Glomerular endothelial cell (primary cell): ENCODE data around the gene NCKIPSD. TPM values are rescaled to one million over a fixed set of nuclear protein-coding genes. Genes with fewer than 3 reads are reported as not detected.

Experiments
- DNase-seq: peaks from one replicate; pipeline ENCODE4 v3.0.0-alpha.2; 2011; ENCODE audit warnings: low read depth, low spot score; ENCODE audit errors: extremely low read depth
- total RNA-seq: library from RNA; depleted of rRNA; stranded (reverse); fragments of >200 nt; gene quantifications from 2 replicates; pipeline ENCODE4 v1.2.3, GENCODE V29; 2015

The NCKIPSD gene
- total RNA-seq, 1 donor from 2014 or later = 18.6 TPM

DNA sequence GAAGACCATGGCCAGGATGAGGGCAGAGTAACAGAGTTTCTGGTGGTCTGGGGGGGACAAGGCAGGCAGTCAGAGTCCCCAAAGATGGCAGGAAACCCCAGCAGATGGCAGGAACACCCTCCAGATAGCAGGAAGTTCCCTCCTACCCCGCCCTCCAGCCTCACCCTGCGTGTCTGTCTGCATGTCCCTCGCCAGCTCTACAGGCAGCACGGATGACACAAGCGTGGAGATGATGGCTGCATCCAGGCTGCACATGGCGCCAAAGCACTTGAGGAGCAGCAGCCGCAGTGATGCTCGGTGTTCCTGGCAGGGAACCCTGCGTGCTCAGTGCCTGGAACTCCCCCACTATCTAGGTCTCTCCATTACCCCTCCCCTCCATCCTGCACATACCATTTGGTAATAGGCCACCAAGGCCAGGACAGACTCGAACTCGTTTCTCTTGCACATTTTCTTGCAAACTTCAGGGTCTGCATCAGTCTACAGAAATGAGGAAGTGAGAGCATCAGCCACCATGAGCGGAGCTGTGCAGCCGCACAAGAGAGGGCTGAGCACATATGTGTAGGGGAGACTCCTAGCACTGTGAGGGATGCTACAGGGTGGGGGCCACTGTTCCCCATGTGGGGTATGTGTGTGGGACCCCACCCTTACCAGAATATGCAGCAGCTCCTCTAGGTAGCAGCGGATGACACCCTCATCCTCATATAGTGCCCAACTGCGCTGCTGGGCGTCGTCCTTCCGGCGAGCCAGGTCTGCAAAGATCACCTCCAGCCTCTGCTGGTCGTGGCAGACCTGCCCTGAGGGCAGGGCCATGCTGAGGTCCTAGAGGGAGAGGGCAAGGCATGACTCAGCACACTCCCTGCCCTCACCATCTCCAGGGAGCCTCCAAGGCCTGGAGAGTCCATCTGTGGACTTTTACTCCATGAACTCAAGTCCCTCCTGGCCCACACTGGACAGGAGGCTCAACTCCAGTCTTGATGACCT is 6.0 kb downstream of the NCKIPSD start:
- no peak for DNase-seq

DNA sequence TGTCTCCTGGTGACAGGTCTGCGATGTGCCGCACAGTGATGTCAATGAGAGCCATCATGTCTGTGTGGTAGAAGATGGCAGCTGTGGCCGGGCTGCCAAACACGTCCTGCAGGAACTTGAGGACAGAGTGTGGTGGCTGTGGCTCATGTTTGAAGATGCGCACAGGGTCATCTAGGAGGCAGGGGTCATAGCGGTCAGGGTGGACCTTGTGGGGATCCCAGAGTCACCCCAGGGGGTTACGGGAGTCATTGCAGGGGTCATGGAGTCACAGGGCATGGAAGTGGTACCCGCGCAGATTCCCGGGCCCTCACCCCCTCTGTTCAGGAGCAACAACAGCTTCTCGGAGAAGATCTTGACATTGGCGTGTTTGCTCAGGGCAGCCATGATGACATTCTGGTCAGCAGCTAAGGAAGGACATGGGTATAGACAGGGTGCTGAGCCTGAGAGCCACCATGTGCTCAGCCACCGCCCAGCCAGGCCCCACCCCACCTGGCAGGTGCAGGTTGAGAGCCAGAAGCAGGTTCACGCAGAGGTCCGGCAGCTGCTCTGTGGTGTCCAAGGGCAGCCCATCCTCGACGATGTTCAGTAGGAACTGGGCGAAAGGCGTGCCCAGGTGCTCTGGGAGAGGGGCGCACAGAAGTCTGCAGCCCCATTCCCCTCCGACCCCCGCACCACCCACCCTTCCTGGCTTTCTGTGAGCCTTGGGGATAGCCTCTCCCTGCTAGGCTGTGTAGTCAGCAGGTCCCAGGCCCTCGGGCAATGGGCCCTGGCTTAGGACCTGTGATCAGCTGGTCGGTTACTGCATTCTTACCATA is 6.9 kb downstream of the NCKIPSD start:
- no peak for DNase-seq

DNA sequence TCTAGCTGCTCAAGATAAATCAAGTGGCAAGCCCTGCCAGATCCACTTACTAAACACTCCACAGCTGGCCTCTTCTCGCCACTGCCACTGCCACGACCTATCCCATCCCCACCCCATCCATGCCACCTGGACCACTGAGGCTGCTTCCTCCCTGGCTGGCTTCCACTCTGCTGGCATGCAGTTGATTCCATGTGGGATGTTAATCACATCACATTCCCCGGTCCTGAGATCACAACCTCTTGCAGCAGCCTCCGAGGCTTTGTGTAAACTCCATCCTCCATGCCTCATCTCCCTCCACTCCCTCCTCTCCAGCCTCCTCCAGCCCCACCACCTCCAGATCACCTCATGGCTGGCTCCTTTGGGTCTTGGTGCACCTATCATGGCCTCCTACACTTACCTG is 7.7 kb downstream of the NCKIPSD start:
- DNase-seq = no peak

DNA sequence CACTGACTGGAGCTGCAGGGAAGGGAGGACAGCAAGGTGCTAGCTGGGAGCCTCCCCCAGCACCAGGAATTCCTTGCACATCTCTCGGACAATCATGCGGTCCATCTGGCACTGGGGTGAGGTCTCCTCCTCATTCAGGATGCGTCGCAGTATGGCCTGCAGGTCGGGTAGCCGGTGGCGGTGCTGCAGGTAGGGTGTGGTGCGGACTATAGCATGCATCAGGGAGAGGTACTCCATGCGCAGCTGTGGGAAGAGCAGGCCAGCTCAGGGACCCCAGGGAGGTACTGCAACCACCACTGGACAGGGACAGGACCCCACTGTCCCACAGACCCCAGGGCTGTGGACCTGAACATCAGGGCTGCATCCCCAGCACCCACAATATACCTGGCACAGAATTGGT is 11.2 kb downstream of the NCKIPSD start:
- no peak for DNase-seq

DNA sequence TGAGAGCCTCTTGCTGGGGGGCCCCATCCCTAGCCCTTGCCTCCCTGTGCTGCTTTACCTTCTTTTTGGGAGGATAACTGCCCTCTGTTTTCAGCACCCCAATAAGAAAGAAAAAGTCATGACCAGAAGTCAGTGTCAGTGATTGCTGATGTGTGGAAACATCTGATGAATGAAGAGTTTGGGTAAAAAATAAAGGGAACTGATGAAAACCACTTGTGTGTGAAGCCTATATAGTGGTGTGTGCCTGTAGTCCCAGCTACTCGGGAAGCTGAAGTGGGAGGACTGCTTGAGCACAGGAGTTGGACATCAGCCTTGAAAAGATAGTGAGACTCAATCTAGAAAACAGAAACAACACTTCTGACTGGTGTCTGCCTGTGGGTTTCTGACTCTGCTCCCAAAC is 13.2 kb downstream of the NCKIPSD start:
- DNase-seq = no peak

DNA sequence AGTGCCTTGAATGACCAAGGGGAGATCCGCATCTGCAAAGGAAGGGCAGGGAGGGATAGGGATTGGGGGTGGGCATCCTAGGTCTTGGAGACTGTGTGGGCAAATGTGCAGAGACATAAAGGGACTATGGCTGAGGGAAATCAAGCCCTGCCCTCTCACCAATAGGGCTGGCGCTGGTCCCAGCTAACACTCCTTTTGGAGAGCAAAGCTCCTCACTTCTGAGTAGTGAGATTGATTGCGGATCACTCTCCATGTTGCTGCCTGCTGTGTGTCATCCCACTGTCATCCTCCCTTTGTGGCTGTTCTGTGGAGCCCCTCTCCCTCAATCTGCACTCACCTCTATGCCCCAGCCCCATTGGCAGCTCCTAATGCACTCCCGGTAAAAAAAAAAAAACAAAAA is 20.8 kb downstream of the NCKIPSD start:
- DNase-seq = no peak

DNA sequence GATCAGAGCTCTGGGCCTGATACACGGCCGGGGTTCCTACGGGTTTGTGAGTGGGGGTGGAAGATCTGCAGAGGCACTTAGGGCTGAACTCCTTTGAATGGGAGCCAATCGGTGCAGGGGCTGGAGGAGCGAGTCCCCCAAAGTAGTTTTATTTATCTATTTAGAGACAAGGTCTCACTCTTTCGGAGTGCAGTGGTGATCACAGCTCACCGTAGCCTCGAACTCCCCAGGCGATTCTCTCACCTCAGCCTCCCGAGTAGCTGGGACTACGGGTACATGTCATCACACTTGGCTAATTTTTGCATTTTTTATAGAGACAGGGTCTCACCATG is 21.4 kb downstream of the NCKIPSD start:
- no peak for DNase-seq

DNA sequence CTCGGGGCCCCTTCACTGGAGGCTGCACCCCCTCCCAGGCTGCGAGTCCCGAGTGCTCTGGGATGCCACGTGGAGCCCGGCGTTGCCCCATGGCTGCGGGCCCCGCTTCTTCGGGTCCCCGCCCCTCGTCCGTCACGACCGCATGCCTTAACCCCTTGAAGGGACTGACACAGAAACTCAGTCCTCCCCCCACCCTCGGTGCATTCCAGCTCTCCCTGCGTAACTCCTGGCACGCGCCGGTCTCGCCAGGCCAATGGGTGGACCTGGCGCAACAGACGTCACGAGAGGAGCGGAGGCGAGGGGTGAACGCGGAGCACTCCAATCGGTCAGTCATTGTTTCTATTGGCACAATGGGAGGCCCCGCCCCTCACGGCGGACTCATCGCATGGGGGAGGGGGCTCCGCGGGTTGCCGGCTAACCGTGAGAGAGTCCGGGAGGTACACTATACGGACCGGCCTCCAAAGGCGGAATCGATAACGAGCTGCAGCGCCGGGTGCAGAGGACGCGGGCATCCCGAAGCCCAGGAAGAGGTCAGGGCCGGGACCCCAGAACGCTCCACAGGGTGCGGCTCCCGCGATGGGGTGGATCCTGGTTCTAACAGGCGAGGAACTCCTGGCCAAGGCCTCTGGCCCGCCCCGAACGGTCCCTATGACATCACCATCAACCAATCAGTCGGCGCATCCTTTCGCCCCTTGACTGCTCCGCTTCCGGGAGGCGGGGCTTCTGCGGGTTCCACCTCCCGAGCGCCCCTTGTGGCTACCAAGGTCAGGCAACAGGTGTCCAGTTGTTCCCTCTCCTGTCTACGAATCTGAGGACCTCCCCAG is 22.0 kb downstream of the NCKIPSD start:
- DNase-seq = peak; percentile 77

DNA sequence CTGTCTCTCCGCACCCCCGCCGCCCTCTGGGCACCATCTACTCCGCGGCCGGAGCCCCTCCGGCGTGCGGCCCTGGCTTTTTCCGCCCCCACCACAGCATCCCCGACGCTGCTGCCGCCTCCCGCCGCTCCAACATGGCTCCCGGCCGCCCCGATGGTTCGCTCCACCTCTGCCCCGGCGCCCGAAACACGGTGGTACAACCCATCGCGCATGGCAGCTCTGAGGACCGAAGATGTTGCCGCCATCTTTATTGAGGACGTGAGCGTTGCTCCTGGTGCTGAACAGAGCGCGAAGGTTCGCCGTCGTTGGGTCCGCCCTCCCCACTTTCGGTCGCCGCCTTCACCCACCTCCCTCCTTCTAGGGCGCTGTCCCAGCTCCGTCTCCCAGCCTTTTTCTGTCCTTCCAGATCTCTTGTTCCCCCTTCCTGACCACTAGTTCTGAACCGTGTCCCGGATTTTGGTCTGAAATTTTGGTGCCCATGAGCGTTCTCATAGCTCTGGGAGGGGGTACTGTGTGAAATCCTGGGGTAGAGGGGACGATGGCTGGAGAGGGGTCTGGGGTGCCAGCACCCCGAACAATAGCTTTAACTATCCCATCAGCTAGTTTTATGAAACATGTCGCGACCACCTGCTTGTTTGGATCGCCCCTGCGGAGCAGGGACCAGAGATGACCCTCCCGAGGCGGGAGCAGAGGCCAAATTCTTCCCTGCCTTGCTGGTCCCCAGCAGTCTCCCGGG is 22.8 kb downstream of the NCKIPSD start, which contains the start of gene CELSR3:
Gene CELSR3 (minus strand): TSS at position 134 of the 736 bp plus-strand sequence. CDS start 252 bp downstream, outside the sequence.
- no peak for DNase-seq

DNA sequence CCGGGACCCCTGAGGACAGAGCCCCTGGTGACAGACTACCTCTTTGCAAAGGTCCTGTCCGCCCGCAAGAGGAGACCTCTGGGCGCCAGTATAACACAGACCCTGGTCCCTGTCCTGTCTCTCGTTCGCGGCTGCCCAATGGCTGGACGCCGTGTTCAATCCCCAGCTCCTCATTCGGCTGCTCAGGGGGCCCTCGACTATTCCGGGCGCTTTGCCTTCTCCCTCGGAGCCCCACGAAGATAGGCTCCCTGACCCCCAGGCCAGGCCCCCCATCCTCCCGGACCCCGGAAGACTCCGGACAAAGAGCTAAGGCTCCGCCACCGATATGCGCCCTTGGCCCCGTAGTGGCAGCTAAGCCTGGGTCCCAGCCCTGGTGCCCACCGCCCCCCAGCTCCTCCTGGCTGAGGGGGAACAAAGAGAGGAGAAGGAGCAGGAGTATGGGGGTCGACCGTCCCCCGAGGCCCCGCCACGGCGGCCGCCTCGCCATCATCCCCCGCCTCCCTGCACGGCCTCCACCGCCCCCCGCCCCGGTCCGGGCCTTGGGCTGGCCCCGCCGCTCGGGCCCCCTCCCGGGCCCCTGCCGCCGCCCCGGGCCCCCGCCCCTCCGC is 23.5 kb downstream of the NCKIPSD start:
- DNase-seq = no peak

DNA sequence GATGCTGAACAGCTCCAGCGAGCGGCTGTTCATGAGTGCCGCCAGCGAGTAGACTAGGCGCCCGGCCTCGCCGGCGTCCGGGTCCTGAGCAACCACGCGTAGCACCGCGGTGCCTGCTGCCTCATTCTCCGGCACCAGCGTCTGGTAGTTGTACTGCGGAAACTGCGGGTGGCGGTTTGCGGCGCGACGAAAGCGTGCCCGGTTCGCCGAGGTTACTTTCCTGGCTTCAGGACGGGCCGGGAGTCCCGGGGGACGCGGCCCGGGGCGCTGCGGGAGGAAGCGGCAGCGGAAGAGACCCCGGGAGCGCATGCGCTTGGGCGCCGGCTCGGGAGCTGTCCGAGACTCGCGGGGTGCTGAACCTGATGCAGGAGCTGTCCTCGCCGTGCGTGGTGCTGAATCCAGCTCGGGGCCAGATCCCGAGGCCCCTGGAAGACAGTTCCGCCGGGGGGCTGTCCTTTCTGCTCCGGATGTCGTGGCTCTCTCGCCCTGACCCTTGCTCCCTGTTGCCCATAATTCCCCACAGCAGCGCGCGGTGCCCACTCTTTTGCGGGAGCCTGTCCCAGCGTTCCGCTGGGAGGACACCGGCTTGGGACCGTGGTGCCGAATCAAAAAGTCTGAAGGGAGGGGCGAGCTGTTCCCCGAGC is 24.1 kb downstream of the NCKIPSD start:
- DNase-seq = no peak

DNA sequence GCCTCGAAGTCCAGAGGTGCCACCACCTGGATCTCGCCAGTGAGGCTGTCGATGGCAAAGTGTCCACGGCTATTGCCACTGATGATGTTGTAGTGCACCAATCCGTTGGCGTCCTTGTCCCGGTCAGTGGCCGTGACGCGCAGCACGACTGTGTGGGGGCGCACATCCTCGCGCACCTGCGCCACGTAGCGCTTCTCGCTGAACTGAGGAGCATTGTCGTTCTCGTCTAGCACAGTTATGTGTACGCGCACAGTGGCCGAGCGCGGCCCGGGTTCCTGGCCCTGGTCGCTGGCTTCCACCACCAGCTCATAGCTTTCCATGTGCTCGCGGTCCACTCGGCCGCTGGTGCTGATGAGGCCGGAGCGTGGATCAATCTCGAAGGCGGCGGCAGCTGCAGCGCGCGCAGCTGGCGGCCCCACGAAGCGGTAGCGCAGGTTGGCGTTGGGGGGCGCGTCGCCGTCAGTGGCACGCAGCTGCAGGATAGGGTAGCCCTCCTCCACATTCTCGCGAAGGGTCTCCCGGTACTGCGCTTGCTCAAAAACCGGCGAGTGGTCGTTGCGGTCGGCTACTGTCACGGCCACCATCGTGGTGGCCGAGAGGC is 24.8 kb downstream of the NCKIPSD start:
- DNase-seq = no peak

DNA sequence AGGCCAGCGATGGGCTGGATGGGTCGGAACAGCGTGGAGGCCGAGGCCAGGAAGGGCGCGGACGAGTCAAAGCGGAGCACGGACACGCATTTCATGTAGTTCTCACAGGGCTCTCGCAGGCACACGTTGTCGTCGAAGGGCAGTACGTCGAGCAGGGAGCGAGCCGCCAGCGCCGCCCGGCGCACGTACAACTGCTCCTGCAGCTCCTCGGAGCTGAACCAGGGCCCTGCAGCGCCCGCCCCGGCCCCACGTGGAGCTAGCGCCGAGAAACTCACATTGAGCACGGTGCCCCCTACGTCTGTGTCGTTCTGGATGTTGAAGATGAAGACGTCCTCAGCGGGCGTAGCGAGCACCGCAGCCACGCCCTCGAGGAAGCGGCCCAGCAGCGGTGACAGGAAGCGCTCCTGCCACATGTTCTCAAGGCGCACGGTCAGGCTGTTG is 28.9 kb downstream of the NCKIPSD start:
- no peak for DNase-seq

DNA sequence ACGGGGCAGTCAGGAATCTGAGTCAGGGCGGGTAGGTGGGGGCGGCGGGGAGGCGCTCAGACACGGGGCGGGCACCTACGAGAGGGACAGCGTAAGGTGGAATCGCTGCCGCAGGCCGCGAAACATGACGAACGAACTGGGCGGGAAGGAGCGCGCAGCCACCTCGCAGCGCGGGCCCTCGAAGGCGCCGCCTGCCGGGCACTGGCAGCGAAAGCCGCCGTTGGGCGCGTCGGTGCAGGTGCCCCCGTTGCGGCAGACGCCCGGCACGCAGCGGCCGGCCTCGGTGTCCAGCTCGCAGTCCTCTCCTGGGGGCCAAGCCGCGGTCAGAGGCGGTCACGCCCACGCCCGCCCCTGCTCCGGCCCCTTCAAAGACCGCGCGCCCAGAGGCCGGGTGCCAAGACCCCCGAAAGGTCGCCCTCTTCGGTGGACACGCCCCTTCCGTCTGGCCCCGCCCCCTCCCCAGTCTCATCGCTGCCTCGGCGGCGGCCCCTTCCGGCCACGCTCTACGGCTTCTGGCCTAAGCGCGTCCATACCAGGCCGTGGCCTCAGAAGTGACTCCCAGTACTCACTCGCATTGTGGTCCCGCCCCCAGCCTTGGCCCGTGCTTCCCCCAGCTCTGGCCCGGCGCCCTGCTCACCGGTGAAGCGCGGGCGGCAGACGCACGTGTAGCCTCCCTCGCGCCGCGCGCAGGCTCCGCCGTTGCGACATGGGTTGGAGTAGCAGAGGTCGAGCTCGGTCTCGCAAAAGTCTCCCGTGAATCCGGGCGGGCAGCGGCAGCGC is 29.5 kb downstream of the NCKIPSD start:
- DNase-seq = no peak

DNA sequence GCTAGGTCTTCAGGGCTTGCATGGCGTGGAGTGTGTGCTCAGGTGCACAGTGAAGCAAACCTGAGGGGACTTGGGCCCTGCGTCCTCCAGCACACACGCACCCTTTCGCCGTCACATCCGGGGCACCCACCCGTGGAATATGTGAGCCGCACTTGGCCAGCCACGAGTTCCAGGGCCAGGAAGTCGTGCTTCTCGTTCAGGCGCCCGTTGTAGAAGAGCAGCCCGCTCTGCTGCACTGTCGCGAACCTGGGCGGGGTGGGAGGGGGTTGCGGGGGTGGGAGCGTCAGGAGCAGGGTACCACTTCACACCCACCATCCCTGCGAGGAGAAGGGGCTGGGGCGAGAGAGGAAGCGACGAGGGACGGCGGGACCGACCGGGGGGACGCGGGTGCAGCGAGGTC is 30.1 kb downstream of the NCKIPSD start:
- DNase-seq = no peak

DNA sequence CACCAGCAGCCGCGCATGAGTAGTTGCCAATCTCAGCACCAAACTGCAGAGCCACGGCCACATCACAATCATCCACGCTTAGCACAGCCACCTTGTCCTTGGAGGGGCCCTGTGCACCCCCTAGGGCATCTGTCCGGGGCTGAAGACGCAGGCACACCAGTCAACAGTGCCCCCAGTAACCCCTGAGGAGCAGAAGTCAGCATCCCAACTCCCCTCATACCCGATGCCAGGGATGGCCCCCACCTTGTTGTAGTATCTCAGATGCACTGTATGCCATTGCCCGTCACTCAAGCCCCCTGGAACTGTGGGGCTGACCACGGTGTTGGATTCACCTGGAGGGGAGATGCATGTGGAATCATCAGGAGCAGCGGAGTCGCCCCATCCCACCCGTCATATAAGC is 30.7 kb downstream of the NCKIPSD start:
- DNase-seq = no peak

DNA sequence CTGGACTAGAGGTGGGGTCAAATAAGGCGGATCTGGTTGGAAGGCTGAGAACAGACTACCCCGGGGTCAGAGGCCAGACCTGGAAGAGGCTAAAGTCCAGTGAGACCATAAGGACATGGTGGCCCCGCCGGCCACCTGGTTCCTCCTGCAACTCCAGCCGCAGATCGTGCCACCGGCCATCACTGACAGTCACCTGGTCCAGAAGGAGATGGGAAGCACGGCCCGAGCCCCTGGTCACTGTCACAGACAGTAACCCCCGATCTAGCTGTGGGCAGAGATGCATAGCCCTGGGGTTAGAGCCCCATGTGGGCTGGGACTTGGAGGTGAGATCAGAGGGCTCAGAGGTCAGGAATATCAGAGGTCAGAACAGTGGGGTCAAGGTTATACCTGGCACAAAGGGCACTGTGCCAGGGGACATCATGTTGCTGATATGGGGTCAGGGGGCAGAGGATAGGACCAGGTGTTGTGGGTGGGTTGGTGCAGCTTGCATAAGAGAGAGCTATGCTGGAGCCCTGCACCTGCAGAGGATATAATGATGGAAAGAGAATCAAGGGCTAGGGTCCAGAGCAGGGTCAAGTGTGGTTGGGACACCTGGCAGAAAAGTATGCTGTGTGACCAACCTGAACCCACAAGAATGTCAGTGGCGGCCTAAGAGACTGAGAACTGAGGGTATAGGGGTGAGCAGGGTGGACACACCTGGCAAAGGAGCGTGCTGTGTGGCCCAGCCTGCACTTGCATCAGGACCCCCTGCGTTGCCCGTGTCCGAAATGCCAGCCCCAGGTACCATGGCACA is 32.6 kb downstream of the NCKIPSD start:
- no peak for DNase-seq
